KOPT-K1 (cell line): Measurements from ENCODE around the gene METTL21C.

ENCODE experiments used
- H3K27ac ChIP-seq: fragments of 200-600 bp; sonication (generic); 2 replicates; pipeline ENCODE4 v1.5.1; 2016; ENCODE audit warnings: antibody characterized with exemption, mild to moderate bottlenecking, low read depth, low read length; ENCODE audit not compliant: poor library complexity, severe bottlenecking
- H3K36me3 ChIP-seq: fragments of 200-600 bp; sonication (generic); 2 replicates; pipeline ENCODE4 v1.5.1; 2017; ENCODE audit warnings: antibody characterized with exemption, mild to moderate bottlenecking, low read length, moderate library complexity; ENCODE audit not compliant: insufficient read depth
- H3K9me3 ChIP-seq: fragments of 200-600 bp; sonication (generic); 2 replicates; pipeline ENCODE4 v1.5.1; 2017; ENCODE audit warnings: antibody characterized with exemption, low read length, mild to moderate bottlenecking; ENCODE audit not compliant: insufficient read depth, poor library complexity, severe bottlenecking

The METTL21C gene

DNA sequence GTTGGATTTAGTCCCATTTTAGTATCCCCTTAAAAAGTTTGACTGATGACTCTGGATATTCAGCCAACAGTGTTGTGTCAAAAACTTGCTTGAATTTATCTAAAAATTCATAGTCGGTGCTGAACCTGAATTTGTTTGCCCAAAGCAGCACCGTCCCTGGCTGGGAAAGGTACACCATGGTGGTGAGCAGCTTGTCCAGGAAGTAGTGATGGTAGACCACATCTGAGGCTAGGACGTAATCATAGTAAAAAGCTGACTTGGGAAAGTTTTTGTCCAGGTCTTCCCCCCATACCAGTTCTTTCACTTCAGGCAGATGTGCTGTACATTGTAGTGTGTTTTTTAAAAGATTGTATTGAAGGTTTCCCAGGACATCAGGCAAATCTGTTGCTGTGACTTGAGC, 8.8 kb downstream of the METTL21C start:
- Histone ChIP-seq H3K9me3 (no peaks in the 10 kb centered on the region), H3K36me3 (no peaks in the 10 kb centered on the region), H3K27ac (no peak overlapping the region)

GRCh38 chr13:102683637-102684036, 11.2 kb downstream of the METTL21C start:
- peaks cover 22% of the 10 kb centered on the region for H3K36me3 ChIP-seq
- no peaks in the 10 kb centered on the region for H3K9me3 ChIP-seq
- no peak overlapping the region for H3K27ac ChIP-seq

- Histone ChIP-seq H3K36me3 (peaks cover 31% of the 10 kb centered on the region), H3K27ac (no peak overlapping the region), H3K9me3 (no peaks in the 10 kb centered on the region)
Observed at GRCh38 chr13:102682727-102683126, 12.1 kb downstream of the METTL21C start.

- Histone ChIP-seq H3K9me3 (no peaks in the 10 kb centered on the region), H3K27ac (no peak overlapping the region), H3K36me3 (peaks cover 36% of the 10 kb centered on the region)
Observed at GRCh38 chr13:102682211-102682610, 12.6 kb downstream of the METTL21C start.

- H3K36me3 ChIP-seq: peaks cover 47% of the 10 kb centered on the region
Observed at GRCh38 chr13:102680842-102681740, 13.8 kb downstream of the METTL21C start.

GRCh38 chr13:102680133-102680717, 14.6 kb downstream of the METTL21C start:
- H3K27ac ChIP-seq: no peak overlapping the region
- peaks cover 56% of the 10 kb centered on the region for H3K36me3 ChIP-seq
- H3K9me3 ChIP-seq: no peaks in the 10 kb centered on the region

More at GRCh38 chr13:102680842-102681740, 13.8 kb downstream of the METTL21C start:
- Histone ChIP-seq H3K27ac (no peak overlapping the region), H3K9me3 (no peaks in the 10 kb centered on the region)

GRCh38 chr13:102679449-102680132, 15.3 kb downstream of the METTL21C start:
- Histone ChIP-seq H3K9me3 (no peaks in the 10 kb centered on the region), H3K36me3 (peaks cover 62% of the 10 kb centered on the region), H3K27ac (no peak overlapping the region)

DNA sequence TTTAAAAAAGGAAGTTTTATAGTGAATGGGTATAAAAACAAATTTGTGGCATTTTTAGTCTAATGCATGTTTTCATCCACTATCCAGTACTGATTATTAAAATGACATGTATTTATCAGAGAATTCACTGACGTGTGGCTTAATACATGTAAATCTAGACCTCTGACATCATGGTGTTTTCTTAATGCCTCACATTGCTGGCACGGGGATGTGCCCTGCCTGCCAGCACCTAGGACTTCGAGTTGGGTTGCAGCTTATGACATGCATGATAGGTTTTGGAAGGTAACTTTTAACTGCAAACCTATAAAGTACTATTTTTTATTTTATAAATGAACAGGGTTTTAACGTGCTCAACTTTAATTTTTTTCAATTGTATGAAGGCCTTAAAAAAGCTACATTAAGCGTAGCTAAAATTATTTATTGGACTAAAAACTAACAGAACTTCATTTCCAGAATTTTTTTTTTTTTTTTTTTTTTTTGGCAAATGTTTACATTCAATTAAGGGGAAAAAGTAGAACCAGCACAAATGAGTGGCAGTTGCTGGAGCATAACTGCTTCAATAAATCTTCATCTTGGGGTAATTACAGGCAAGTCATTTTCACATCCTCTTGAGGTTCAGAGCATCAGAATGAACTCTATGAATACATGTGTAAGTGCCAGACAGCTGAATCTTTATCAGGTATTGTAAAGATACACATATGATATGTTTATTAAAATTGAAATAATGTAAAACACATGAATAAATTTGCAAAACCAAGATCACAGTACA, 16.3 kb downstream of the METTL21C start:
- Histone ChIP-seq H3K27ac (no peak overlapping the region), H3K36me3 (peaks cover 71% of the 10 kb centered on the region), H3K9me3 (no peaks in the 10 kb centered on the region)

GRCh38 chr13:102677122-102677521, 17.7 kb downstream of the METTL21C start:
- peaks cover 85% of the 10 kb centered on the region for H3K36me3 ChIP-seq

GRCh38 chr13:102675115-102675514, 19.7 kb downstream of the METTL21C start:
- H3K36me3 ChIP-seq: peaks cover 95% of the 10 kb centered on the region
- H3K9me3 ChIP-seq: peaks cover 4% of the 10 kb centered on the region
- no peak overlapping the region for H3K27ac ChIP-seq

More at GRCh38 chr13:102677122-102677521, 17.7 kb downstream of the METTL21C start:
- no peak overlapping the region for H3K27ac ChIP-seq
- no peaks in the 10 kb centered on the region for H3K9me3 ChIP-seq

DNA sequence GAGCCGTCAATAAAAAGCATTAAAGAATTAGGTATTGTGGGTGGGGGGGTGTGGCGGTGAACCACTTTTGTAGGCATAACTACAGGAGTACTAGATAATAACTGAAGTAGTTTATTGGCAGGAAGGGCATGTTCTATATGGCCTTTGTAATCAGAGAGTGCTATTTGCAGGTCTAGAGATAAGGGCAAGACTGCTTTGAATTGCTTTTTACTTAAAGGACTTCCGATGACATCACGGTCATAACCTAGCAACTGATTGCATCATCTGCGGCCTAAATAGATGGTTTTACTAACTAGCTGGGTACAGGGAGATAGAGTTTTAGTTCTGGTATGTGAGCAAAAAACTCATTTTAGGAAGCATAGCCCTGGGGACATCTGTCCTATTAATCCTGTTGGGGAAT, 24.7 kb downstream of the METTL21C start:
- H3K36me3 ChIP-seq: peaks cover 97% of the 10 kb centered on the region
- H3K9me3 ChIP-seq: peaks cover 47% of the 10 kb centered on the region
- no peak overlapping the region for H3K27ac ChIP-seq

DNA sequence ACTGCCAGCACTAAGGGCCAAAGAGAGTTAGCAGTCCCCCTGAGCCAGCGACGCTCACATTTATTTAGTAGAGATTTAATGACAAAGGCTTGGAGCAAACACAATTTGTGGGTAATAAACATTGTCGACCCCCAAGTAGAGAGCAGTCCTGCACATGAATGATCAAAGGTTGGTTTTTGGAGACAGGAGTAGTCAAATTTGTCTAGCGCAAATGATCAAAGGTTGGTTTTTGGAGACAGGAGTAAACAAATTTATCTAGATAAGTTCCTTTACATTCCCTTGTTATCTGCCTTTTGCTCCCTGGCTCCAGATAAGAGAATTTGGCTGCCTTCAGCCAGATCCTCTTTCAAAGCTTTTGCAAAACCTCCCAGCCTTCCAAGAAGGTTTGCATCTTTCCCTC, 26.9 kb downstream of the METTL21C start:
- H3K27ac ChIP-seq: no peak overlapping the region
- H3K36me3 ChIP-seq: peaks cover 98% of the 10 kb centered on the region
- peaks cover 47% of the 10 kb centered on the region for H3K9me3 ChIP-seq

GRCh38 chr13:102667023-102667422, 27.8 kb downstream of the METTL21C start:
- H3K27ac ChIP-seq: no peak overlapping the region
- peaks cover 94% of the 10 kb centered on the region for H3K36me3 ChIP-seq
- H3K9me3 ChIP-seq: peaks cover 47% of the 10 kb centered on the region

DNA sequence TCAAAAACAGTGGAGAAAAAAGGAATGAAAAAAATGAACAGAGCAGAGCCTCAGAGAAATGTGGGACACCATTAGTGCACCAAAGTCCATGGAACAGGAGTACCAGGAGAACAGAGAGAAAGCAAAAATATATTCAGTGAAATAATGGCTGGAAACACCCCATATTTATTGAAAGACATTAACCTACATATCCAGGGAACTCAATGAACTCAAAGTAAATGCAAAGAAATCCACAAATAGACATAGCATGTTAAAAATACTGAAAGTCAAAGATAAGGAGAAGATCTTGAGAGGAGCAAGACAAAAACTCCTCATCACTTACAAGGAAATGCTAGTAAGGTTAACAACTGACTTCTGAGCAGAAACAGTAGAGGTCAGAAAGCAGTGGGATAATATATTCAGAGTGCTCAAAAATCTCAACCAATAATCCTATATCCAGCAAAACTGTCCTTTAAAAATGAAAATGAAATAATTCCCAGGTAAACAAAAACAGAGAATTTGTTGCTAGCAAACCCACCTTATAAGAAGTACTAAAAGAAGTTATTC, 35.6 kb downstream of the METTL21C start:
- peaks cover 87% of the 10 kb centered on the region for H3K36me3 ChIP-seq

More for the DNA sequence above, 35.6 kb downstream of the METTL21C start:
- H3K27ac ChIP-seq: no peak overlapping the region
- no peaks in the 10 kb centered on the region for H3K9me3 ChIP-seq
